Measurements from ENCODE around the gene CNOT4. TPM values are rescaled to one million over a fixed set of nuclear protein-coding genes. Genes with fewer than 3 reads are reported as not detected.

CNOT4 gene
- total and polyA plus RNA-seq, 8 donors = 4.6 to 50.2 (median 10.9) TPM

DNA sequence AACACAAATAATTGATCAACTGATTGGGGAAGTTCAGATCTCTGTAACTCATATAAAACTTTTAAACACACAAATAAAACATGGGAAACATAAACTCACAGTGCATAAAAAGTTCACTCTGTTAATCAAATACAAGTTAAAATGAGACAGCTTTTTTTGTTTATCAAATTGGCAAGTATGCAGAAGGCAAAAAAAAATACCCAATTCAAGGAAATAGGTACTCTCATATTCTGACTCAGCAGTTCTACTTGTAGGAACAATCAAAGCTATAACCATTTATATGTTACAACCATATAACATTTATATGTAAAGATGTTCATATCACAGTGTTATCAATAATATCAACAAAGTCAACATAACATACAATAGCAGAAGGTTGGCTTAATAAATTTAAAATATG, 102.0 kb downstream of the CNOT4 start:
- no peaks in the 10 kb centered on the region for H3K4me1 ChIP-seq
- TF ChIP-seq, protein P1, sequence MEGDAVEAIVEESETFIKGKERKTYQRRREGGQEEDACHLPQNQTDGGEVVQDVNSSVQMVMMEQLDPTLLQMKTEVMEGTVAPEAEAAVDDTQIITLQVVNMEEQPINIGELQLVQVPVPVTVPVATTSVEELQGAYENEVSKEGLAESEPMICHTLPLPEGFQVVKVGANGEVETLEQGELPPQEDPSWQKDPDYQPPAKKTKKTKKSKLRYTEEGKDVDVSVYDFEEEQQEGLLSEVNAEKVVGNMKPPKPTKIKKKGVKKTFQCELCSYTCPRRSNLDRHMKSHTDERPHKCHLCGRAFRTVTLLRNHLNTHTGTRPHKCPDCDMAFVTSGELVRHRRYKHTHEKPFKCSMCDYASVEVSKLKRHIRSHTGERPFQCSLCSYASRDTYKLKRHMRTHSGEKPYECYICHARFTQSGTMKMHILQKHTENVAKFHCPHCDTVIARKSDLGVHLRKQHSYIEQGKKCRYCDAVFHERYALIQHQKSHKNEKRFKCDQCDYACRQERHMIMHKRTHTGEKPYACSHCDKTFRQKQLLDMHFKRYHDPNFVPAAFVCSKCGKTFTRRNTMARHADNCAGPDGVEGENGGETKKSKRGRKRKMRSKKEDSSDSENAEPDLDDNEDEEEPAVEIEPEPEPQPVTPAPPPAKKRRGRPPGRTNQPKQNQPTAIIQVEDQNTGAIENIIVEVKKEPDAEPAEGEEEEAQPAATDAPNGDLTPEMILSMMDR (IDR thresholded peaks at IDR 0.05) = no peak
- TF ChIP-seq POLR2AphosphoS5 (IDR thresholded peaks at IDR 0.05) (no peak), POLR2A (IDR thresholded peaks at IDR 0.05) (no peak), EP300 (IDR thresholded peaks at IDR 0.05) (no peak)
- H3K4me3 ChIP-seq = no peak overlapping the region
- H3K9me3 ChIP-seq = no peaks in the 10 kb centered on the region
- peaks cover 0 to 21% (median 8%) of the 10 kb centered on the region in 4 donors for H3K36me3 ChIP-seq
- no peak overlapping the region for H3K27ac ChIP-seq
- H3K27me3 ChIP-seq = no peaks in the 10 kb centered on the region
- intact Hi-C loops (cut with DNase I; ENCODE audit: low total_unique reads) = no loop called here
- no peak for DNase-seq

DNA sequence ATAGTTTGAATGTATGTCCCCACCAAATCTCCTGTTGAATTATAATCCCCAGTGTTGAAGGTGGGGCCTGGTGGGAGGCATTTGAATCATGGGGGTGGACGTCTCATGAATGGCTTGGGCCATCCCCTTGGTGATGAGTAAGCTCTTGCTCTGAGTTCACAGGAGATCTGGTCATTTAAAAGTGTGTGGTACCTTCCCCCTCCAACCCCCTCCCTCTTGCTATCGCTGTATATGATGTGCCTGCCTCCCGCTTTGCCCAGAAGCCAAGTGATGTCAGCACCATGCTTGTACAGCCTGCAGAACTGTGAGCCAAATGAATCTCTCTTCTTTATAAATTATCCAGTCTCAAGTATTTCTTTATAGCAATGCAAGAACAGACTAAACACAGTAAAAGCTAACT, 103.0 kb downstream of the CNOT4 start:
- no peaks in the 10 kb centered on the region for H3K9me3 ChIP-seq
- intact Hi-C loops (cut with DNase I; ENCODE audit: low total_unique reads) = no loop called here
- no peak for TF ChIP-seq POLR2AphosphoS5 (IDR thresholded peaks at IDR 0.05)
- TF ChIP-seq EP300 (IDR thresholded peaks at IDR 0.05) = no peak
- TF ChIP-seq, protein P1 (IDR thresholded peaks at IDR 0.05) = no peak
- no peak for TF ChIP-seq POLR2A (IDR thresholded peaks at IDR 0.05)
- DNase-seq = no peak
- H3K4me3 ChIP-seq = no peak overlapping the region
- H3K36me3 ChIP-seq = peaks cover 0 to 21% (median 8%) of the 10 kb centered on the region in 4 donors
- H3K27ac ChIP-seq = no peak overlapping the region
- no peaks in the 10 kb centered on the region for H3K27me3 ChIP-seq
- H3K4me1 ChIP-seq = no peaks in the 10 kb centered on the region
- 87 to 99% (median 97%) methylated on average over 3 of the region's 3 CpGs for WGBS, 5 donors

DNA sequence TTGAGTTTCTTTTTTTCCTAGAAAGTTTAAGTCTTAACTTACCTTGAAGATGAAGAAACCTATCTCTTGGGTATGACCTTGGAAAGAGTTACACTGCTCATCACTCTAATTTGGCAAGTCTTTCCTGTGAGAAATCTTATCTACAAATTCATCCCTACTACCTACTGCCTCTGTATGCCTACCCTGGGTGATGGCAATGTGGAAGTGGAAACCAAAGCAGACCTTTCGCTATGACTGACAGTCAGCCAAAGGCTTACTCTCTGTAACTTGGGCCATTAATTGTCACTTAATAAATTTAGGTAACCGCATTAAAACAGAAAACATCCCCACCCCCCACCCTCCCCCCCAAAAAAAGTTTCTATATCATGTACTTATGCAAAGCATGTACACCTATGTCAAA, 103.9 kb downstream of the CNOT4 start:
- whole genome bisulfite sequencing, 5 donors = 97 to 100% (median 98%) methylated on average over 2 of the region's 2 CpGs
- TF ChIP-seq POLR2A (IDR thresholded peaks at IDR 0.05) (no peak), POLR2AphosphoS5 (IDR thresholded peaks at IDR 0.05) (no peak), EP300 (IDR thresholded peaks at IDR 0.05) (no peak)
- TF ChIP-seq, protein P1 (IDR thresholded peaks at IDR 0.05) = no peak
- Histone ChIP-seq H3K36me3 (peaks cover 0 to 16% (median 8%) of the 10 kb centered on the region in 4 donors), H3K9me3 (no peaks in the 10 kb centered on the region), H3K4me1 (no peaks in the 10 kb centered on the region), H3K4me3 (no peak overlapping the region), H3K27me3 (no peaks in the 10 kb centered on the region), H3K27ac (no peak overlapping the region)
- intact Hi-C loops (cut with DNase I; ENCODE audit: low total_unique reads) = no loop called here
- no peak for DNase-seq

DNA sequence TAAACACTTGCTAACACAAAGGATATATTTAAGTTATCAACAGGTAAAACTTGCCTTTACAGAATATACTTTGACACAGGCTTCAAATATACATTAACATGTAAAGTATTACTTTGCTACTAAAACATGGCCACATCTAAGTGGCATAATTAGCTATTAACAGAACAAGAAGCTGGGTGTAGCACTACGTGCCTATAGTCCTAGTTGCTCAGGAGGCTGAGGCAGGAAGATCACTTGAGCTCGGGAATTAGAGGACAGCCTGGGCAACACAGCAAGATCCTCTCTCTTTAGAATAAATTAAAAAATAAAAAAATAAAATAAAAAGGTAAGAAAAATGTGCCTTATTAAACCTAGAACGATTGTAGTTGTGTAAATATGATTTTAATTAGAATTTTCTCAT, 106.6 kb downstream of the CNOT4 start:
- TF ChIP-seq, protein P1 (IDR thresholded peaks at IDR 0.05) = no peak
- TF ChIP-seq POLR2A (IDR thresholded peaks at IDR 0.05) (no peak), EP300 (IDR thresholded peaks at IDR 0.05) (no peak), POLR2AphosphoS5 (IDR thresholded peaks at IDR 0.05) (no peak)
- Histone ChIP-seq H3K4me1 (no peaks in the 10 kb centered on the region), H3K36me3 (peaks cover 0 to 10% (median 3%) of the 10 kb centered on the region in 4 donors), H3K27ac (no peak overlapping the region), H3K9me3 (no peaks in the 10 kb centered on the region), H3K4me3 (no peak overlapping the region), H3K27me3 (no peaks in the 10 kb centered on the region)
- 86 to 90% (median 90%) methylated on average over 3 of the region's 3 CpGs for WGBS, 5 donors
- no peak for DNase-seq
- intact Hi-C loops (cut with DNase I; ENCODE audit: low total_unique reads) = no loop called here

Data from stomach (tissue), 9 donors.